NCI-H1105 treated with DMSO at 0.1 percent for 48 hours (cell line): Measurements from ENCODE around the gene CSPG4.
"Not testable (repeated sequence)": the region's sequence is repeated elsewhere in the genome, so short reads cannot be mapped to it uniquely, and the experiment has no call there.

Source experiments
- DNase-seq: peaks from one replicate; lab custom pipeline; 2025; lab: John Stamatoyannopoulos, UW

The CSPG4 gene

DNA sequence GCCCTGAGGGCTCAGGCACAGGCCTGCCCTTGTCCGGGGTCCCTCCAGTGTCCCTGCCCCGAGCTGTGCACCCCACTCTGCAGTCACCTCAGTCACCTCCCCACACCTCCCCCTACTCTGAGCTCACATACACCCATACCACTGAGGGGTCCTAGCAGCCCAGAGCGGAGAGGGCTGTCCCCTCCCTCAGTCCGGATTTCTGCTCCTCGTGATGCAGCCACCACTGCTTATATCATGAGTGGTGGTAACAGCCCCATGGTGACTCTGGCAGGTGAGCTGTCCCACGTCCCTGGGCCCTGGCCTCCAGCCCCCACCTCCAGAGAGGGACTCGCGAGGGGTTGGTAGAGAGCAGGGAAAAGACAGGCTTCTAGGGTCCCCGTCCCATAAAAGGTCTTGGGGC lies 8.0 kb downstream of the CSPG4 start:
- no peak for DNase-seq

GRCh38 chr15:75704263-75704615 lies 8.4 kb downstream of the CSPG4 start:
- DNase-seq, result no peak

DNA sequence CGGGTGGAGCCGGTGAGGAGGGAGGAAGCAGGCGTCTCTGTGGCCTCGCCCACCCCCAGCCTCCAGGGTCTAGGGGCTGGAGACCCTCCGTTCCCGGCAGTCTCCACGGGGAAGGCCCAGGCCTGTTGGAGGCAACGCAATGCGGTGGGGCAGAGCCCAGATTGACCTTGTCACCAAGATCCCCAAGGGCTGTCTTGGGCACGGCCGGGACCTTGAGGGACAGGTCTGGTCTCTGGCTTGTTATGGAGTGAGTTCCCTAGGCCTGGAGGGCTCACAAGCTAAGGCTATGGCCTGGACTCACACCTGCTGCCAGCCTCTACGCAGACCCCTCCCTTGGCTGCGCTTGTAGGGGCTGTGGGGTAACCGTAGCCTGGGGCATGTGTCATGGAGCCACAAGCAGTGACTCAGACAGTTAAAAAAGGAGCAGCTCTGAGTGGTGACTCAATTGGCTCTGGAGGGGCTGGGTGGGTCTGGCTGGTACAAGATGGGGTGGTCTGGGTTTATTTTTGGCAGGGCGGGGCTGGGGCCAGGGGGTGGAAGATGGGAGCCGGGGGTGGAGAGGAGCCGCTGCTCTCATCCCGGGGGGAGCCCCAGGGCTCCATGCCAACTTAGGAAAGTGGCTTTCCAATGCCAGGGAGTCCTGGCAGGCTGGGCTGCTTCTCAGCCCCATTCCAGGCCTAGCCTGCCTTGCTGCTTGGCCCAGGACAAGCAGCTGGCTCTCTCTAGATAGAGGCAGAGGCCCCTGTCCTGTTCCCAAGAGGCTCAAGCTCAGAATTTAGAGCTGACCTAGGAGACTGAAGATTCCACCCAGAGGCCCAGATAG lies 9.0 kb downstream of the CSPG4 start:
- not testable (repeated sequence) for DNase-seq

DNA sequence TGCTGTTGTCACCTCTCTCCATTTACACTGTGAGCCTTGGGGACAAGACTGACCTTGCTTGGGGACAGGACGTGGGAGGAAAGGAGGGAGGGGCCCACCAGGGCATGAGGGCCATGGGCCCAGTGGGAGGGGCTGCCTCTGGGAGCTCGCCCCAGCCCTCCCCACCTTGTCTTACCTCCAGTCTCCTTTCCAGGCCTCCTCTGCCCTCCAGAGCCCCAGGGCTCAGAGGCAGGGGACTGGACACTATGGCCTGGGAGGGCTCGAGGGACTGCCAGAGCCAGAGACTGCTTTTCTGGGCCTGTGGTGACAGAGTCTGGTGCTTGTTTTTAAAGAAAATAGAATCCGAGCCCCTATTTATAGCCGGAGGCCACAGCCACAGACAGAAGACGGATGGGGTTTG lies 10.2 kb downstream of the CSPG4 start:
- no peak for DNase-seq

- DNase-seq, result not testable (repeated sequence)
Measured at GRCh38 chr15:75701071-75702003, 11.3 kb downstream of the CSPG4 start.

GRCh38 chr15:75699961-75700874 lies 12.4 kb downstream of the CSPG4 start:
- not testable (repeated sequence) for DNase-seq

- DNase-seq, result not testable (repeated sequence)
Measured at GRCh38 chr15:75699517-75699916, 13.1 kb downstream of the CSPG4 start.

DNA sequence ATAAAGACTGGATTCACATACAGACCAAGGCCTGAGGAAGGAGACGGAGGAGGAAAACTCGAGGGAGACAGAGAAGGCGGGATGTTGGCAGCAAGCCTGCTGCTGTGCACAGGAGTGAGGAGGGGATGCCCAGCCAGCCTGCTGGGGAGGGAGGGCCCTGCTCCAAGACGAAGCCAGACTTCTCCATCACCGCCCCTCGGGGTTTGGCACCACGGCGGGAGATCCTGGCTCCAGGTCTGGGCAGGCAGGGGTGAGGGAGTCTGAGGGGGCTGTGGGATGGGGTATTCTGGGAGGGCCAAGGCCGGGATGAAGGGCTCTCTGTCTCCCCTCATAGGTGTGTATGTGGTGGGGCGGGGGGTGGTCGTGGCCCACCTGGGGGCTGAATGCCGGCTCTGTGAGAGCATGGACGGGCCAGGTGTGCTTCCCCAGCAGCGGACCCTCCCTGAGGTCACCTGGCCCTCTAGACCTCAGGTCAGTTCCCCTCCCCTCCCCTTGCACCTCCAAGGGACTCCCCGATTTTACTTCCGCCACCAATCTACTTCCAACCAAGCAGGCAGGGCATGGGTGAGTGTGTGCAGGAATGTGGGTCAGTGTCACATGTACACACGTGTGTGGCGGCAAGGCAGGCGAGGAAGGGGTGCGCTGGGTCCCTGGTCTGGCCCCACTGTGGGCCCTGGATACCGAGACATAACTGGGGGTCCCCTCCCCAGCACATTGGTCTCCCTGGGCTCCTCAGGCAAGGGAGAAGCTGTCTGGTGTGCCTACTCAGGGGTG lies 14.5 kb downstream of the CSPG4 start:
- DNase-seq, result not testable (repeated sequence)

DNA sequence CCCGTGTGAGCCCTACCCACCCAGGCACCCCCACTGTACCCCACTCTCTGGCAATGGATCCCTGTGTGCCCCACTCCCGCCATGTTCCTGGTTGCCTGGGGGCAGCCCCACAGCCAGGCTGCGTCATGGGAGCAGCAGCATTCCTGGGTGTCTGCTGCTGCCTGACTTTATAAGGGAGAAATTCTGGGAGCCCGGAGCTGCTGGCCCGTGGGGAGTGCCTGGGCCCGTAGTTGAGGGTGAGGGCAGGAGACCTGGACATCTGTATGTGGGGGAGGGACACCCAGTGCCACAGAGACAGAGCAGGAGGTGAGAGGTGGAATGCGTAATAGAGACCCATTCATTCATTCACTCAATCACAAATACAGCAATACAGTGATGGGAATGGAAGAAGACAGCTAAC lies 15.1 kb downstream of the CSPG4 start:
- DNase-seq, result no peak

- no peak for DNase-seq
Measured at GRCh38 chr15:75696854-75697259, 15.8 kb downstream of the CSPG4 start.

DNA sequence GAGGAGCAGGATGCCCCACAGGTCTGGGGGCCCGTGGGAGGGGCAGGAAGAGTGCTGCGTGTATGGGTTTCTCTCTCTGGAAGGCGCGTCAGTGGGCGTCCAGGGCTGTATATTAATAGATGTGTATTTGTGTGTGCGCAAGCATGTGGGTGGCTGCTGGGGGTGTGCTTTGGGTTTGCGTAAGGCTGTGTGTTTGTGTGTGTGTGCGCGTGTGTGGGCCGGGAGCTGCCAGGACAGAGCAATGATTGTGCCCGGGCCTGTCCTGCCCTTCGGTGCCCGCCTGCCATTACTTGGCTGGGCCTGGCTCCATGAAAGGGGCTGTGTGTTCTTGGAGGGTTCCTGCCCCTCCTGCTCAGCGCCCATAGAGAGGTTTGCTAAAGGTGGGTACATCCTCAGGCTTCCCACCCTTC lies 16.3 kb downstream of the CSPG4 start:
- no peak for DNase-seq

DNA sequence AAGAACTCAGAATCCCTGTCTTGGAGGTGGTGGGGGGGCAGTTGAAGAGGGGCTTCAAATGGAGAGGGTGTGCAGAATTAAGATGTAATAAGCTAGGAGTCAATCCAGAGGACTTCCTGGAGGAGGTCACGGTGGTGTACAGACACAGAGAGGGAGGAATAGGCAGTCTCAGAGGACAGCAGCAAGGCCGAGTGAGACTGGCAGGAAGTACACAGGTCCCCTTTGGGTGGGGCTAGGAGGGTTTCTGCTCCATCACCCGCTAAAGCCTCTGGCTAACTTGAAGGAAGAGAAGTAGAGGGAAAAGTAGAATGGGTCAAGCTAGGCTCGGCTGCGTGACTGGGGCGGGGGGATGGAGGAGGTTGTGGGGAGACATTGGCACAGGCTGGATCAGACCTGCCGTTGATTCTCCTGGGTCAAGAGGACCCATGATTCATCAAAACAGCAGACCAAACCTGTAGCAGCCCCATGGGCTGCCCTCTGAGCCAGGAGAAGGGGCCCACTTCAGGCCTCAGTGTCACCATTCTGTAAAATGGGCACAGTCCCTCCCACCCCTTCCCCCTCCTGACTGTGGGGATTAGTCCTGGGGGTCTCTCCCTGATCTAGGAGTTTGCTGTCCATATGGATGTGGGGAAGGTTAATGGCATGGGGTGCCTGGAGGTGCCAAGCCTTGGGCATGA lies 16.9 kb downstream of the CSPG4 start:
- no peak for DNase-seq

- DNase-seq, result no peak
Measured at GRCh38 chr15:75695220-75695619, 17.4 kb downstream of the CSPG4 start.

- peak; percentile 31 for DNase-seq
Measured at GRCh38 chr15:75694241-75695182, 18.1 kb downstream of the CSPG4 start.

DNA sequence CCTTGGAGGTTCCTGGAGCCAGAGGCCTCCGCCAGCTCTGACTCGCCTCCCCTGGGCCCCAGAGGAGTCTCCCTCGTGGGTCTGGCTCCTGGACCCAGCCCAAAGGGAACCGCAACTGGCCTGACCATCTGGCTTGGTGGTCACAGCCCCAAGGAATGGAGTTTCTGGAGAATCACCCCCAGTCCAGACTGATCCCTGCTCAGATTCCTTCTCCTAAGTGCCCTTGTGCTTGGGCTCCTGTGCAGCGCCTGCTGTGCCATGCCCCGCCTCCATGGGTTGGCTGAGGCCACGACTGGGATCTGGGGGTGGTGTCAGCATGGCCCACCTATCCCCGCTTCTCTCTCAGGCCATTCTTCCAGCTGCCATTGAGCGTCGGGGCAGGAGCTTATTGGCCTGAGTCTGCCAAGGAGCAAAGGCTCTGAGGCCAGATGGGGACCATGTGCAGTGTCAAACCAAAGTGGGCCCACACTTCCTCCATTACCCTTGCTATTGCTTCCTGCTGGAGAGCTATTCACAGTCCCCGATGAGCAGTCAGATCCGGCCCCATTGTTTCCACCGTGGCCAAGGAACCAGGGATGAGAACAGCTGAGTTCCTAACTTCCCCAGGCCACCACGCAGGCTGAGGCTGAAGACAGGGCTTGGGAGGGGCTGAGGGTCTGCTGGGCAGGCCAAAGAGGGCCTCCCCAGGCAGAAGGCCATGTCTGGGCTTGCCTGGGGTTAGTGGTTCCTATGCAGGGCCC lies 19.0 kb downstream of the CSPG4 start:
- no peak for DNase-seq

DNA sequence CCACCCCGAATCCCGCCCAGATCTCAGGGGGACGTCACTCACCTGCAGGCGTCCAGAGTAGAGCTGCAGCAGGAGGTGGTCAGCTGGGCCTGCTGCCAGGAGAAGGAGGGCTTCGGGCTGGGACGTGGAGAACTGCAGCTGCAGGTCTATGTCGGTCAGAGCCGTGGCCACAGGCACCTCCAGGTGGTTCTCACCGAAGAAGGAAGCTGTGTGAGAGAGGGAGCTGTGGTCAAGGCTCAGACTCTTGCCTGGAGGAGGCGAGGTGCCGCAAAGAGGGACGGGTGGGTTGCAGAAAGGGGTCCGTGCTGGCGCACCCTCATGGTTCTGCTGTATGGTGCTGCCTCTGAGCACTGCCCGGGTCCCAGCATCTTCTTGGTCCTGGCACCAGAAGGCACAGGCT lies 19.6 kb downstream of the CSPG4 start:
- DNase-seq, result not testable (repeated sequence)

- not testable (repeated sequence) for DNase-seq
Measured at GRCh38 chr15:75692311-75692710, 20.3 kb downstream of the CSPG4 start.

GRCh38 chr15:75689429-75689828 lies 23.2 kb downstream of the CSPG4 start:
- DNase-seq, result not testable (repeated sequence)

- no peak for DNase-seq
Measured at GRCh38 chr15:75688831-75689230, 23.8 kb downstream of the CSPG4 start.
